Measurements from ENCODE around the gene ANKRD11.

ANKRD11 gene

GRCh38 chr16:89412811-89413210 is 77.5 kb downstream of the ANKRD11 start:
- TF ChIP-seq, protein P1, sequence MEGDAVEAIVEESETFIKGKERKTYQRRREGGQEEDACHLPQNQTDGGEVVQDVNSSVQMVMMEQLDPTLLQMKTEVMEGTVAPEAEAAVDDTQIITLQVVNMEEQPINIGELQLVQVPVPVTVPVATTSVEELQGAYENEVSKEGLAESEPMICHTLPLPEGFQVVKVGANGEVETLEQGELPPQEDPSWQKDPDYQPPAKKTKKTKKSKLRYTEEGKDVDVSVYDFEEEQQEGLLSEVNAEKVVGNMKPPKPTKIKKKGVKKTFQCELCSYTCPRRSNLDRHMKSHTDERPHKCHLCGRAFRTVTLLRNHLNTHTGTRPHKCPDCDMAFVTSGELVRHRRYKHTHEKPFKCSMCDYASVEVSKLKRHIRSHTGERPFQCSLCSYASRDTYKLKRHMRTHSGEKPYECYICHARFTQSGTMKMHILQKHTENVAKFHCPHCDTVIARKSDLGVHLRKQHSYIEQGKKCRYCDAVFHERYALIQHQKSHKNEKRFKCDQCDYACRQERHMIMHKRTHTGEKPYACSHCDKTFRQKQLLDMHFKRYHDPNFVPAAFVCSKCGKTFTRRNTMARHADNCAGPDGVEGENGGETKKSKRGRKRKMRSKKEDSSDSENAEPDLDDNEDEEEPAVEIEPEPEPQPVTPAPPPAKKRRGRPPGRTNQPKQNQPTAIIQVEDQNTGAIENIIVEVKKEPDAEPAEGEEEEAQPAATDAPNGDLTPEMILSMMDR (IDR thresholded peaks at IDR 0.05; ENCODE audit: low read depth, low read length, missing control alignments): no peak

GRCh38 chr16:89411335-89411850 is 79.0 kb downstream of the ANKRD11 start:
- no peak overlapping the region for H3K4me3 ChIP-seq (ENCODE audit: low read depth, low read length)
- DNase-seq (ENCODE audit: low read depth): no peak
- TF ChIP-seq, protein P1 (IDR thresholded peaks at IDR 0.05; ENCODE audit: low read depth, low read length, missing control alignments): no peak

More at GRCh38 chr16:89412811-89413210, 77.5 kb downstream of the ANKRD11 start:
- no peak overlapping the region for H3K4me3 ChIP-seq (ENCODE audit: low read depth, low read length)
- no peak for DNase-seq (ENCODE audit: low read depth)

DNA sequence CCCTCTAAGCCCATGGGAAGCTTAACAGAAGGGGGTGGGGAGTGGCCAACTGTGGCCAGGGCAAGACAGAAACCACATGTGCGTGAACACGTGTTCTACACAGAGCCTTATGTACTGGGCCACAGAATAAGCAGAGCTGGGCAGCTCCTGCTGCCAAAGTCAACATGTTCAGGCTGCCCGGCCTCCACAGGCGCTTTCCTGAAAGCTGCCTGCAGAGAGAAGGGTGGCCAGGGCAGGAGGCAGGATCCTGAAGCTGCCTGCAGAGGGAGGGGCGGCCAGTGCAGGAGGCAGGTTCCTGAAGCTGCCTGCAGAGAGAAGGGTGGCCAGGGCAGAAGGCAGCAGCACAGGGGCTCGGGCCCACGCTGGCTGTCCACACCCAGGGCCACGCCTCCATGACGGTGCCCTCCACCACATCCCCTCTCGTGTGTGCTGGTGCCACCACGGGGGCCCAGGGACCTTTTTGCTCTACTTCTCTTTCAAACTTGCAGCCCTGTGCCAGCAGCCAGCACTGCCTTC is 79.5 kb downstream of the ANKRD11 start:
- DNase-seq (ENCODE audit: low read depth): no peak
- no peak overlapping the region for H3K4me3 ChIP-seq (ENCODE audit: low read depth, low read length)
- TF ChIP-seq, protein P1 (IDR thresholded peaks at IDR 0.05; ENCODE audit: low read depth, low read length, missing control alignments): no peak

GRCh38 chr16:89410322-89410721 is 80.0 kb downstream of the ANKRD11 start:
- no peak overlapping the region for H3K4me3 ChIP-seq (ENCODE audit: low read depth, low read length)
- TF ChIP-seq, protein P1 (IDR thresholded peaks at IDR 0.05; ENCODE audit: low read depth, low read length, missing control alignments): no peak
- DNase-seq (ENCODE audit: low read depth): no peak

- TF ChIP-seq, protein P1 (IDR thresholded peaks at IDR 0.05; ENCODE audit: low read depth, low read length, missing control alignments): no peak
- no peak overlapping the region for H3K4me3 ChIP-seq (ENCODE audit: low read depth, low read length)
- no peak for DNase-seq (ENCODE audit: low read depth)
These were observed 81.1 kb downstream of the ANKRD11 start for GRCh38 chr16:89409161-89409711.

- no peak overlapping the region for H3K4me3 ChIP-seq (ENCODE audit: low read depth, low read length)
- DNase-seq (ENCODE audit: low read depth): no peak
- TF ChIP-seq, protein P1 (IDR thresholded peaks at IDR 0.05; ENCODE audit: low read depth, low read length, missing control alignments): no peak
These were observed 82.0 kb downstream of the ANKRD11 start for GRCh38 chr16:89408315-89408714.

GRCh38 chr16:89407925-89408300 is 82.4 kb downstream of the ANKRD11 start:
- H3K4me3 ChIP-seq (ENCODE audit: low read depth, low read length): no peak overlapping the region
- TF ChIP-seq, protein P1 (IDR thresholded peaks at IDR 0.05; ENCODE audit: low read depth, low read length, missing control alignments): no peak
- DNase-seq (ENCODE audit: low read depth): no peak

All from GM12864 (cell line).